ENCODE data around the gene GLIS2. TPM values are rescaled to one million over a fixed set of nuclear protein-coding genes. Genes with fewer than 3 reads are reported as not detected.

Gene GLIS2
- total RNA-seq, 1 experiment from 2014 or later, result 2.1 TPM

- Histone ChIP-seq H3K36me3 (ENCODE audit: low read depth, low read length) (no peaks in the 10 kb centered on the region), H3K79me2 (ENCODE audit: low read length) (peaks cover 19% of the 10 kb centered on the region), H3K9me3 (ENCODE audit: low read length) (no peaks in the 10 kb centered on the region), H3K27ac (ENCODE audit: low read length) (no peak overlapping the region), H3K27me3 (ENCODE audit: low read length) (no peaks in the 10 kb centered on the region), H2AFZ (ENCODE audit: low read length) (no peak overlapping the region), H3F3A (ENCODE audit: low read length, unreplicated experiment) (no peaks in the 10 kb centered on the region), H3K4me3 (ENCODE audit: low read length) (no peak overlapping the region), H3K9me2 (replicated peaks; ENCODE audit: low read length) (no peaks in the 10 kb centered on the region), H3K9ac (ENCODE audit: low read length) (no peak overlapping the region), H3K4me1 (ENCODE audit: insufficient read depth, low read length) (no peaks in the 10 kb centered on the region), H4K20me1 (ENCODE audit: low read length) (no peaks in the 10 kb centered on the region), H3K4me2 (ENCODE audit: low read length) (no peak overlapping the region)
- ATAC-seq (no peak), DNase-seq (no peak)
- no TSS peak for BruUV-seq (replicated peaks)
- no peak for TF ChIP-seq CTCF (conservative IDR thresholded peaks at IDR 0.05; ENCODE audit: low read depth, low read length)
- TF ChIP-seq EZH2 (IDR thresholded peaks at IDR 0.05; ENCODE audit: low read length, unreplicated experiment), result no peak
- TF ChIP-seq EZH2phosphoT487 (IDR thresholded peaks at IDR 0.05; ENCODE audit: borderline replicate concordance, low read length), result no peak
- ChIA-PET POLR2A (ENCODE audit: unreplicated experiment) (no interaction called here), CTCF (interaction anchor here (1.3 to 3.1 kb wide), 2 partner anchors 37 to 73 kb away, joined by 9 to 21 read pairs; no protein-coding TSS in a partner anchor)
- intact Hi-C loops (cut with micrococcal nuclease), result no loop called here
These were observed 11.6 kb downstream of the GLIS2 start for GRCh38 chr16:4327386-4328045.

DNA sequence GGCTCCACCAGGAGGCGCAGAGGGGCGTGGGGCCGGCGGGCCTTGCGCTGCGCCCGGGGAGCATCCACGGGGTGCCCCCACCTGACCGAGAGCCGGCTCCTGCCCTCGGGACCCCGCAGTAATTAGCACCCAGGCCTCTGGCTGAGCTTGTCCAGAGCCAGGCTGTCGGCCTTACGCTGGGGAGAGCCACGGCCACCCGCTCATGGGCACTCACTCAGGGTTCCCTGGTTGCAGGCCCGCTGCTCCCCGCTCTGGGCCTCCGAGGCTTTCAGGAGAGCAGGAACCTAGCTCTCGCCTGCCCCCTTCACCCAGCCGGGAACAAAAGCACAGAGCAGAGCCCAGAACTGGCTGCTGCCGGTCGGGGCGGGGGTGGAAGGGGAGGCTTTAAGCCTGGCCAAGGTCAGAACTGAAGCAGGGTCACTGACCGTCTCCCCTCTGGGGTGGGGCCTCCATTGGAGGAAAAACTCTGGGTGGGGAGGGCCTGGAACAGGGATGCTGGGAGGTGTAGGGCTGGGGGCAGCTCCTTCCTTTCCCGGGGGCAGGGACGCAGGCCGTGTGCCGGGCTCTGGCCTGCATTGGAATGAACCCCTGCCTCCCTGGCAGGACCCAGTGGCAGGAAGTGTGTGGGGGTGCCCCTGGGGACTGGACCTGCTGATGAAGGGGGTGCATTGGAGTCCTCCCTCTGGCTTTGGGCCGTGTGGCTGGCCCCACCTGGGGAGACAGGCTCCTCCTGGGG lies 12.3 kb downstream of the GLIS2 start:
- POLR2A ChIA-PET (ENCODE audit: unreplicated experiment), result no interaction called here
- H3K9me3 ChIP-seq (ENCODE audit: low read length), result no peaks in the 10 kb centered on the region
- no peak overlapping the region for H2AFZ ChIP-seq (ENCODE audit: low read length)
- CTCF ChIA-PET, result interaction anchor here (0.6 to 3.1 kb wide), 3 partner anchors 38 to 562 kb away, joined by 9 to 21 read pairs (median 10); no protein-coding TSS in a partner anchor
- TF ChIP-seq CTCF (conservative IDR thresholded peaks at IDR 0.05; ENCODE audit: low read depth, low read length), result no peak
- no peak for TF ChIP-seq EZH2 (IDR thresholded peaks at IDR 0.05; ENCODE audit: low read length, unreplicated experiment)
- no peak for TF ChIP-seq EZH2phosphoT487 (IDR thresholded peaks at IDR 0.05; ENCODE audit: borderline replicate concordance, low read length)
- H3K27ac ChIP-seq (ENCODE audit: low read length), result no peak overlapping the region
- H3K79me2 ChIP-seq (ENCODE audit: low read length), result peaks cover 19% of the 10 kb centered on the region
- H3K36me3 ChIP-seq (ENCODE audit: low read depth, low read length), result no peaks in the 10 kb centered on the region
- DNase-seq, result no peak
- H3K9me2 ChIP-seq (replicated peaks; ENCODE audit: low read length), result no peaks in the 10 kb centered on the region
- intact Hi-C loops (cut with micrococcal nuclease), result no loop called here
- no peak overlapping the region for H3K4me3 ChIP-seq (ENCODE audit: low read length)
- no peaks in the 10 kb centered on the region for H3K27me3 ChIP-seq (ENCODE audit: low read length)
- H4K20me1 ChIP-seq (ENCODE audit: low read length), result no peaks in the 10 kb centered on the region
- ATAC-seq, result peak; percentile 27; the same call in 1 of the 2 replicates
- no TSS peak for BruUV-seq (replicated peaks)
- H3F3A ChIP-seq (ENCODE audit: low read length, unreplicated experiment), result no peaks in the 10 kb centered on the region
- H3K9ac ChIP-seq (ENCODE audit: low read length), result no peak overlapping the region
- no peaks in the 10 kb centered on the region for H3K4me1 ChIP-seq (ENCODE audit: insufficient read depth, low read length)
- H3K4me2 ChIP-seq (ENCODE audit: low read length), result no peak overlapping the region
